Motor neuron (in vitro differentiated cells): Measurements from ENCODE around the gene ELOB. TPM values are rescaled to one million over a fixed set of nuclear protein-coding genes. Genes with fewer than 3 reads are reported as not detected.

Source experiments
- ATAC-seq, 8 experiments: fragments of 200-7000 bp; cut with Tn5 transposase; replicated peaks in 6 of 8; 2 replicates each; pipeline ENCODE4 v1.8.0; 2021; ENCODE audit warnings: mild to moderate bottlenecking in 8 of 8, moderate library complexity in 8 of 8
- H3K27ac ChIP-seq, 2 donors: fragments of 250-450 bp; sonication (Bioruptor Pico); 2 replicates each; pipeline ENCODE4 v1.9.0; 2021; ENCODE audit warnings: antibody characterized with exemption in 2 of 2, mild to moderate bottlenecking in 2 of 2, moderate library complexity in 1 of 2
- H3K4me1 ChIP-seq, 2 donors: fragments of 250-450 bp; sonication (Bioruptor Pico); replicated peaks in 1 of 2; 2 replicates each; pipeline ENCODE4 v1.6.1; 2021; ENCODE audit warnings: antibody characterized with exemption in 2 of 2, mild to moderate bottlenecking in 2 of 2, moderate library complexity in 1 of 2
- H3K4me3 ChIP-seq, 5 donors: fragments of 250-450 bp; sonication (Bioruptor Pico); 2 replicates each; pipeline ENCODE4 v1.9.0; 2021; ENCODE audit warnings: antibody characterized with exemption in 5 of 5, mild to moderate bottlenecking in 5 of 5, moderate library complexity in 4 of 5
- WGBS, 10 experiments: fragments of 450-650 bp; shearing (Covaris generic); methylation state at CpG; one replicate each; pipeline ENCODE4 v1.0.0; 2022; 5-methylcytosine and 5-hydroxymethylcytosine counted together
- in situ Hi-C, 9 experiments: fragments of 400-800 bp; cut with MboI; loops; one replicate each; pipeline ENCODE4 v1.15.0; 2021; ENCODE audit warnings: low sequenced_read_pairs in 9 of 9, low pct_unique_long_range_greater_than_20kb in 2 of 9; ENCODE audit not compliant: unreplicated experiment in 9 of 9
- total RNA-seq, 8 experiments: library from RNA; unstranded; fragments of 300-600 nt; gene quantifications; 2 replicates each; pipeline versions ENCODE4 v1.2.3 to v1.2.4, GENCODE V29; 2022

The ELOB gene
- total RNA-seq: 100 to 1,000 TPM; 244 to 395 (median 281) TPM

DNA sequence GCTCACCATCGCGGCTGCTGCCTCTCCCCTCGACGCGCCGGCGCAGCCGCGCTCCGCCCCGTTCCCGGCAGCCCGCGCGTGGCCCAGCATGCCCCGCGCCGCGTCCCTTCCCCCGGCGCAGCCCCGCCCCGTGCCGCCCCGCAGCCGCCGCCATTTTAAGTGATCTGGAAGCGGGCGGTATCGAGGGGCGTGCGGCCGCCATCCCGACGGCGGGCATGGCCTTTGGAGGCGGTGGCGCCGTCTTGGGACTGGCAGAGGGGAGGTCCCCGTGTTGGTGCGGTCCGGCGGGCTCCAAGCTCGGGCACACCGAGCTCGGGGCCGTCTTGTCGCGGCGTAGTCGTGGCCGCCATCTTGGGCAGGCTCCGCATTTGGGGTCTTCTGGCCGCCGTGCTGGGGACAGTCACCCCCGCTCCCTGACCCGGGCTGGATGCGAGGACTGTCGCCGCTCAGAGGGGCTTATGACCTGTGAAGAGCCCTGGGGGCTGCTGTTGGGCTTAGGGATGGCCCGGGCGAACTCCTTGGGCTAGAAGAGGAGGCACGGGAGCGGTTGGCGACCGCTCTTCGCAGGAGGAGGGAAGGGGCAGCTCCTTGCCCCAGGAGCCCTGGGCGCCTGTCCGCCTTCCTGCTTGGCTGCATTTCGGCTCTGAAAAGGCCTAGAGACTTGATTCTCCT, at the start of gene ELOB:
Gene ELOB (minus strand): TSS at position 50 of the 672 bp plus-strand sequence. CDS start 41 bp downstream, at position 9.
- 0 to 6% (median 3%) methylated on average over 2 to 11 of the region's 70 CpGs; no CpG with 5 or more reads in 3 of the 10 experiments for WGBS, 10 experiments

DNA sequence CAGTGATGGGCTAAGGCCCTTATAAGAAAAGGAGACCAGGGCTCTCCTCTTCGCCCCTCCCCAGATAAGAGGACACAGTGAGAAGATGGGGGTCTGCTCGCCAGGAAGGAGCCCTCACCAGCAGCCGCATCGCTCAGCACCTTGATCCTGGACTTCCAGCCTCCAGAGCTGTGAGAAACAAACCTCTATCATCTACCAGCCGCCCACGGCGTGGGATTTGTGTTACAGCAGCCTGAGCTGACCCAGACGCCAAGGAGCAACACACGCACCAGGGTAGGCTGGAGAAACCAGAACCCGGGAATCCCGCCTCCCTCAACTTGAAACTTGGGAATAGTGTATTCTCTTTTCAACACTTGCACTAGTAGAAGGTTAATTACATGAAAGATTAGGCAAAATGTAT, 48.8 kb upstream of the ELOB start:
- no peak for ATAC-seq
- WGBS, 10 experiments: 40 to 90% (median 64%) methylated on average over 1 to 8 of the region's 11 CpGs; no CpG with 5 or more reads in 2 of the 10 experiments
- H3K4me3 ChIP-seq: no peak overlapping the region
- no peak overlapping the region for H3K27ac ChIP-seq
- in situ Hi-C loops: no loop called here
- no peaks in the 10 kb centered on the region for H3K4me1 ChIP-seq

More for the DNA sequence above, at the start of gene ELOB:
- in situ Hi-C loops: no loop called here
- Histone ChIP-seq H3K27ac (peak within 1 kb of the TSS; percentile 100), H3K4me1 (peaks cover 10 to 14% of the 10 kb centered on the region in 2 donors), H3K4me3 (peak within 1 kb of the TSS; percentile 72 to 97 (median 93))
- ATAC-seq: peak; percentile 70 to 90 (median 86)

DNA sequence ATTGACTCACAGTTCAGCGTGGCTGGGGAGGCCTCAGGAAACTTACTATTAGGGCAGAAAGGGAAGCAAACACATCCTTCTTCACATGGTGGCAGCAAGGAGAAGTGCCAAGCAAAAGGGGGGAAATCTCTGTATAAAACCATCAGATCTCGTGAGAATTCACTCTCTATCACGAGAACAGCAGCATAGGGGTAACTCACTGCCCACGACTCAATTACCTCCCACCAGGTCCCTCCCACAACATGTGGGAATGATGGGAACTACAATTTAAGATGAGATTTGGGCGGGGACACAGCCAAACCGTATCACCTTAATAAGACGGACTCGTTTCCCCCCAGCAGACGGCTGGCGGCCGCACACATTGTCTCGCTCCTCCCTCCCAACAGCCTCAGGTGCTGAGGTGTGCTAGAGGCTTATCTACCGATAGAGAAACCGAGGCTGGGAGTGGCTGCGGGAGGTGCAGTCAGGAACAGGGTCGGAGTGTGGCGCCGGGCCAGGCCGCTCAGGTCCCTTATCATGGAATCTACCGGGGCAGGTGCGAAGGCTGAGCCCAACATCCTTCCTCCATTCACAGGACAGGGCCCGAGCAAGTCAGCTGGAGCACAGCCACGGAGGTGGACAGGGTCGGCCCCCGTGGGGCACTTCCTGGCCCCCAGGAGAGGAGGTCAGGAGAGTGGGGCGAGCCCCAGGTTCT, 48.1 kb upstream of the ELOB start:
- in situ Hi-C loops: no loop called here
- Histone ChIP-seq H3K4me3 (no peak overlapping the region), H3K27ac (no peak overlapping the region), H3K4me1 (no peaks in the 10 kb centered on the region)
- ATAC-seq: no peak
- 24 to 90% (median 65%) methylated on average over 3 to 13 of the region's 26 CpGs; no CpG with 5 or more reads in 2 of the 10 experiments for WGBS, 10 experiments

DNA sequence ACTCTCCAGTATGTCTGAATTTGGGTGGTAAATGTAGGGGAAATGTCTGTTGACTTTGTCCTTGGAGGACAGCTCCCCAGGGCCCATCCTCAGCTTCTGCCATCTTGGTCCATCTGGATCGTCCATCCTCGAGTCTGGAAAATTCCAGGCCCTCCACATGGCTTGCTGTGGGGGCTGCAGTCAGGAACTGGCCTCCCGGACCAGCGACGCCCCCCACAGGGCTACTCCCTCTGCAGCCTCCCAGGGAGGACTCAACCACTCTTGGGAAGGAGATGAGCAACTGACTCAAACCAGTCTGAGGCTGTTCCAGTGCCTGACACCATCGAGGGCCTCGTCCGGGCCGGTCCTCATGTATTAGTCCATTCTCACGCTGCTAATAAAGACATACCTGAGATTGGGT, 47.5 kb upstream of the ELOB start:
- no peaks in the 10 kb centered on the region for H3K4me1 ChIP-seq
- in situ Hi-C loops: no loop called here
- ATAC-seq: no peak
- H3K4me3 ChIP-seq: no peak overlapping the region
- WGBS, 10 experiments: 60 to 97% (median 74%) methylated on average over 1 to 7 of the region's 10 CpGs; no CpG with 5 or more reads in 3 of the 10 experiments
- H3K27ac ChIP-seq: no peak overlapping the region

DNA sequence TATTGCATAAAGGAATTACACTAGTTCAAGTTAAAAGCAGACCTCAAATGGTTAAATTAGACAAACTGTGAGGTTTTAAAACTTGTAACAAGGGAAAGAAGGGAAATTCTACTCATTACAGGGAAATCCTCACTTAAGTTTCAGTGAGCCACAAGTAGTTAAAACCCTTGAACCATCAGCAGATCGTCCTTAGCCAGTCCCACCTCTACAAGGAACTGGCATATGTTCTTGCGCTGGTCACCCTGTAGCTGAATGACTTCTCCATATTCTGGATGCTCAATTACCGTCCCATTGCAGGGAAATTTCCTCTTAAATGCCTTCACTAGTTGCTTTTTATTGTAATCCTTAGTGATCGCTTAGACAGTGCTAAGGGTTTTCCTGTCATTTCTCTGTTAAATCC, 45.4 kb upstream of the ELOB start:
- no peak for ATAC-seq
- no peaks in the 10 kb centered on the region for H3K4me1 ChIP-seq
- H3K27ac ChIP-seq: no peak overlapping the region
- WGBS, 10 experiments: 0 to 67% (median 53%) methylated on average over 1 to 4 of the region's 4 CpGs; no CpG with 5 or more reads in 3 of the 10 experiments
- in situ Hi-C loops: no loop called here
- no peak overlapping the region for H3K4me3 ChIP-seq

DNA sequence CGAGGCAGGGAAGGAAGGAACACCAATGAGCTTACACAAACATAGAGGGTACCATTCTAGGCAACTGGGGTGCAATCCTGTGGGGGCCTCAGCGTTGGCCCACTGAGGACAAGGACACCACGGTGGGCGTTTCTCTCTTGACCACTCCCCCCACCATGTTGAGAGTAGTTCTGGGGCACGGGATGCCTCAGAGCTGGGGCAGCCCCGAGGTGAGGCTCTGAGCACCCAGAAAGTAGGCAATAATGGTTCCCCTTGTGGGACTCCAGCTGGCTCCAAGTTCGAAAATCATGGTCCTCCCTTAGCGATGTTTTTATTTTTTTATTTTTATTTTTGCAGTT, 45.0 kb upstream of the ELOB start:
- 35 to 90% (median 49%) methylated on average over 1 to 8 of the region's 8 CpGs; no CpG with 5 or more reads in 3 of the 10 experiments for WGBS, 10 experiments
- Histone ChIP-seq H3K27ac (no peak overlapping the region), H3K4me3 (no peak overlapping the region), H3K4me1 (no peaks in the 10 kb centered on the region)
- ATAC-seq: no peak
- in situ Hi-C loops: no loop called here

DNA sequence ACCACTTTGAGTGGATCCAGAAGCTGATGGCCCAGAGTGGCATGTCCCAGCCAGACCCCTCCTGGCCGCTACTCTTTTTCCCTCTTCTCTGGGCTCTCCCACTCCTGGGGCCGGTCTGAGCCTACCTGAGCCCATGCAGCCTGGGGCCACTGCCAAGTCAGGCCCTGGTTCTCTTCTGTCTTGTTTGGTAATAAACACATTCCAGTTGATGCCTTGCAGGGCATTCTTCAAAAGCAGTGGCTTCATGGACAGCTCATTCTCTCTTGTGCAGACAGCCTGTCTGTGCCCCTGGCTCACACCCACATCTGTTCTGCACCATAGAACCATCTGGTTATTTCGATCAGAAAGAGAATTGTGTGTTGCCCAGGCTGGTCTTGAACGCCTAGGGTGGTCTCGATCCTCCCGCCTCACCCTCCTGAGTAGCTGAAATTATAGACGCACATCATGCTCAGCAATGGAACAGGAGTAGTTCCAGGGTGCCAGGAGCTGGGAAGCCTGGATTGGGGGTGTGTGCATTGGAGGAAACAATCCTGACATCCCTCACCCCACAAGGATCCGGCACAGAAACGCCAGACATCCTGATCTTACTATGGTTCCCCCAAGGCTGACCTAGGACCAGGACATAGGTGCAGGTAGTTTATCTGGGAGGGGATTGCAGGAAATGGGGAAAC, 44.5 kb upstream of the ELOB start:
- H3K27ac ChIP-seq: no peak overlapping the region
- WGBS, 10 experiments: 0 to 70% (median 33%) methylated on average over 1 to 4 of the region's 9 CpGs; no CpG with 5 or more reads in 3 of the 10 experiments
- in situ Hi-C loops: no loop called here
- H3K4me3 ChIP-seq: no peak overlapping the region
- no peaks in the 10 kb centered on the region for H3K4me1 ChIP-seq
- peak in 3 of 8 experiments; percentile 45 to 56 (median 53) for ATAC-seq

DNA sequence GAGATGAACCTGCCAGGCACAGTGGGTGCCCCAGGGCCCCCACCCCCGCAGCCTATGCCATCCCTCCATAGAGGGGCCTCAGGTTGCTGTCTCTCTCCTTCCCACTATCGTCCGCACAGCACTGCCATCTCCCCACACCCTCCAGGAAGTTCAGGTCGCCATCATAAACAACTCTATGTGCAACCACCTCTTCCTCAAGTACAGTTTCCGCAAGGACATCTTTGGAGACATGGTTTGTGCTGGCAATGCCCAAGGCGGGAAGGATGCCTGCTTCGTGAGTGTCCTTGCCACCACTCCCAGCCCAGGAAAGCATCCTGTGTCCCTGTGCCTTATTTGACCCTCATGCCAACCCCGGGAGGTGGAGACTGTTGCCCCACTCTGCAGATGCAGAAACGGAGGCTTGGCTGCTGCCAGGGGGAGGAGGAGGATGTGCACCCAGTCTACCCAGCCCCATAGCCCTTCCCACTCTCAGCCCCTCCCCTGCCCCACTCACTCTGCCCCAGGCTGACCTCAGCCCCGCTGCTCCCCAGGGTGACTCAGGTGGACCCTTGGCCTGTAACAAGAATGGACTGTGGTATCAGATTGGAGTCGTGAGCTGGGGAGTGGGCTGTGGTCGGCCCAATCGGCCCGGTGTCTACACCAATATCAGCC, 43.9 kb upstream of the ELOB start:
- Histone ChIP-seq H3K27ac (no peak overlapping the region), H3K4me1 (no peaks in the 10 kb centered on the region), H3K4me3 (no peak overlapping the region)
- 40 to 83% (median 67%) methylated on average over 1 to 3 of the region's 14 CpGs; no CpG with 5 or more reads in 6 of the 10 experiments for WGBS, 10 experiments
- in situ Hi-C loops: no loop called here
- no peak for ATAC-seq

DNA sequence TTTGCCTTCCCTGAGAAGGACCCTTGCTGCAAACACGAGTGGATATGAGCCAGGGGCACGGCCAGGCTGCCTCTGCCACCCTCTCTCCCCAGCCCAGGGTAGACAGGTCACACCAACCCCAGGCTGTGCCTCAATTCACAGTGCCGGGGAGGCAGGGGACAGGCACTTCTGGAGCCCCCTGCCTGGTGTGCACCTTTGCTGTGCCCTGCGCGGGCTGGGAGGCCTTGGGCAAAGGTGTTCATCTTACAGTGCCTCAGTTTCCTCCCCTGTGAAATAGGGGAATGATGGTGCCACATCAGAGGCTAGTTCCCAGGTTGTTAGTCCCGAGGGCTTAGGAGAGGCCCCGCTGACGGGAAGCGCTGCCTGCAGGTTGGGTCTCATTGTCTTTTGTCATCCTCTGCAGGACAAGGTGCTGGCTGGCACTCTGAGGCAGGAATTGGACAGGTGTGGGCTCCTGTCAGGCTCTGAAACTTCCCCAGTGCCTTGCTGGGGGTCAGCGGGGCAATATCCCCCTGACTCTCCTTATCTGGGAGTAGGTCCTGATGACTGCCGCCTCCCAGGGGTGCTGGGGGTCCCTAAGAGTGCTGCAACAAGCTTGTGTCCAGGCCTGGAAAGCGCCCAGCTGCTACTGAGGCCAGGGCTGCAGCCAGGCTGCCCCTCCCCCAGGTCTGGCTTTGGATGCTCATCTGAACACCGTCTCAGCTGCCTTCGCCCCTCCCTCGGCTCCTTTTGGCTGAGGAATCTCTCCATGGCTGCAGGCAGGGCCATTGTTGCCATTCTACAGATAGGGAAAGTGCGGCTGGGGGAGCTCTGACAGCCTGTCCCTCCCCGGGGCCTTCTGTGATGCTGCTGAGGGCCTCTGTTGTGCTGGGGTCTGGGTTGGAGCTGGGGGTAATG, 43.1 kb upstream of the ELOB start:
- in situ Hi-C loops: no loop called here
- Histone ChIP-seq H3K4me3 (no peak overlapping the region), H3K4me1 (no peaks in the 10 kb centered on the region), H3K27ac (no peak overlapping the region)
- WGBS, 10 experiments: 36 to 56% (median 50%) methylated on average over 2 to 7 of the region's 17 CpGs; no CpG with 5 or more reads in 6 of the 10 experiments
- ATAC-seq: no peak

DNA sequence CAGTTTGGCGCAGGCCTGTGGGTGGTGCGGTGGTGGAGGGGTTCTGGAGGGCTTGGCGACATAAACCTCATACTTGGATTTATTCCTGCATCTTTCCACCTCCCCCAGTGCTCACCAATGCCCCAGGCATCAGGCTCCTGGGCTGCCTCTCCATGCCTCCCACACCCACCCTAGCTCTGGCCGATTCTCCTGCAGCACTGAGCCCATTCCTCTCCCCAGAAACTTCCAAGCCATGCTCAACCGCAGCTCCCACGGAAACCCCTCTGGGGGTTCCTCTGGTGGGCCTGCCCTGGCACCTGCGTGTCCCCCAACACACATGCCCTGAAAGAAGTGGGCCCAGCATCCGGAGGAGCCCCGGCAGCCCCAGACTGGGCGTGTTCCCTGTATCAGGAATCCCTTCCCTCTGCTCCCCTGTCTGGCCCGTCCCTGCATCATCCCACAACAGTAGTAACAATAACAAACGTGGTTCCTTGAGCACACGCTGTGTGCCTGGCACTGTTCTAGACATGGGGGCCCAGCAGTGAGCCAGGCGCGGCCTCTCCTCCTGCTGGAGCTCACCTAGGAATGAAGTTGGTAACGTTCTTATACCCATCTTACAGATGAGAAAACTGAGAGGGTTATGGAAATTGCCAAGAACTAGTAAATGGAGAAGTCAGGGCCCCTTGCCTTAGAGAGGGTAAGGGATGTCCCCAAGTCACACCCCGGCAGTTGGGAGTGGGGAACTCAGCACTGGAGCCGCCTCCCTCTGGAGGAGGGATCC, 42.3 kb upstream of the ELOB start:
- in situ Hi-C loops: no loop called here
- WGBS, 10 experiments: 27 to 90% (median 79%) methylated on average over 2 to 10 of the region's 18 CpGs; no CpG with 5 or more reads in 3 of the 10 experiments
- ATAC-seq: no peak
- Histone ChIP-seq H3K27ac (no peak overlapping the region), H3K4me1 (no peaks in the 10 kb centered on the region), H3K4me3 (no peak overlapping the region)

DNA sequence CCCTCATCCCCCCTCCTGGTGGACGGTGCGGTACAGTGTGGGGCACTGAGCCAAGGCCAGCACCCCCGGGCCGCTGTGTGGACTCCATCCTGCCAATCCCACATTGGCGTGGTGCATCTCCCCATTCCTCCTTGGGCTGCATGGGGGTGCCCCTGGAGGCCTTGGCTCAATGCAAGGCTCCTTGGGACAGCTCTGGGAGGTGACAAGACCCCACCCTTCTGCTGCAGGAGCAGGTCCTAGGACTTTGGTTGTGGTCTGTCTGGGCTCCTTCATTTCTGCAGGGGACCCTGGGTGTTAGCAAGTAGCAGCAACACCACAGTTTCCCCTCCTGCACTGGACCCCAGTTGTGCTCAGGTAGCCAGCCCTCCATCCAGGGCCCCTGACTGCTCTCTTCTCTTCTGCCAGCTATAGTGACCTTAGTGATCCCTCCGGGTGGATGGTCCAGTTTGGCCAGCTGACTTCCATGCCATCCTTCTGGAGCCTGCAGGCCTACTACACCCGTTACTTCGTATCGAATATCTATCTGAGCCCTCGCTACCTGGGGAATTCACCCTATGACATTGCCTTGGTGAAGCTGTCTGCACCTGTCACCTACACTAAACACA, 41.3 kb upstream of the ELOB start:
- in situ Hi-C loops: no loop called here
- 45 to 83% (median 70%) methylated on average over 1 to 9 of the region's 10 CpGs; no CpG with 5 or more reads in 6 of the 10 experiments for WGBS, 10 experiments
- H3K27ac ChIP-seq: no peak overlapping the region
- no peak overlapping the region for H3K4me3 ChIP-seq
- no peaks in the 10 kb centered on the region for H3K4me1 ChIP-seq
- ATAC-seq: no peak
